HuH-7 (cell line): ENCODE data around the gene WDR20.
"Not testable (repeated sequence)": the region's sequence is repeated elsewhere in the genome, so short reads cannot be mapped to it uniquely, and the experiment has no call there.

Source experiments
- DNase-seq: peaks from one replicate; pipeline ENCODE4 v3.0.0; 2011; ENCODE audit warnings: low spot score

Gene WDR20

DNA sequence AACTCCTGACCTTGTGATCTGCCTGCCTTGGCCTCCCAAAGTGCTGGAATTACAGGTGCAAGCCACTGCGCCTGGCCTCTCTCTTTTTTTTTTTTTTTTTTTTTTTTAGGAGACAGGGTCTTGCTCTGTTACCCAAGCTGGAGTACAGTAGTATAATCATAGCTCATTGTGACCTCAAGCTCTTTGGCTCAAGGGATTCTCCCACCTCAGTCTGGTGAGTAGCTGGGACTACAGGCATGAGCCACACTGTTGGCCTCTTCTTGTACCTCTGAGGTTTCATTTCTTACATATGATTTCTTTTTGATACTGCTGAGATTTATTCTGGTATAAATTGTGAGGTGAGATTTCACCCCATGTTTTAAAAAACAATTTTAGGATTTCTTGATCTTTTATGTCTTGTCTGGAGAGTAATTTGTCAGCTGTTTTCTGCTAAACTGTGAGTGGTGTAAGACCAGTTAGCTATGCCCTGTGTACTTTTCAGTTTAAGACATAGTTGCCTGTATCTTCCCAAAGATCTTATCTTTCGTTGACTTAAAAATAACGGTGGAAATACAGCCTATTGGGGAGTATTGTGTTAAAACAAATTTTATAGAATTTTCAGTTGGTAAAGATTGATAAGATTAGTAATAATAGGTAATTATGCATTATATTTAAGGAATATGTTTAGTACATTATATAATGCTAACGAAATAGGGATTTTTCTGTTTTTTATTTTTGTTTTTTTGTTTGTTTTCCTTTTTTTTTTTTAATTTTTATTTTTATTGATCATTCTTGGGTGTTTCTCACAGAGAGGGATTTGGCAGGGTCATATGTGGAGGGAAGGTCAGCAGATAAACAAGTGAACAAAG, 31.7 kb downstream of the WDR20 start:
- no peak for DNase-seq

DNA sequence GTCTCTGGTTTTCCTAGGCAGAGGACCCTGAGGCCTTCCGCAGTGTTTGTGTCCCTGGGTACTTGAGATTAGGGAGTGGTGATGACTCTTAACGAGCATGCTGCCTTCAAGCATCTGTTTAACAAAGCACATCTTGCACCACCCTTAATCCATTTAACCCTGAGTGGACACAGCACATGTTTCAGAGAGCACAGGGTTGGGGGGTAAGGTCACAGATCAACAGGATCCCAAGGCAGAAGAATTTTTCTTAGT, 32.2 kb downstream of the WDR20 start:
- DNase-seq = not testable (repeated sequence)

DNA sequence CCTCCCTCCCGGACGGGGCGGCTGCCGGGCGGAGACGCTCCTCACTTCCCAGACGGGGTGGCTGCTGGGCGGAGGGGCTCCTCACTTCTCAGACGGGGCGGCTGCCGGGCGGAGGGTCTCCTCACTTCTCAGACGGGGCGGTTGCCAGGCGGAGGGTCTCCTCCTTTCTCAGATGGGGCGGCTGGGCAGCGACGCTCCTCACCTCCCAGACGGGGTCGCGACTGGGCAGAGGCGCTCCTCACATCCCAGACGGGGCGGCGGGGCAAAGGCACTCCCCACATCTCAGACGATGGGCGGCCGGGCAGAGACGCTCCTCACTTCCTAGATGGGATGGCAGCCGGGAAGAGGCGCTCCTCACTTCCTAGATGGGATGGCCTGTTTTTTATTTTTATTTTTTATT, 33.0 kb downstream of the WDR20 start:
- DNase-seq = not testable (repeated sequence)

DNA sequence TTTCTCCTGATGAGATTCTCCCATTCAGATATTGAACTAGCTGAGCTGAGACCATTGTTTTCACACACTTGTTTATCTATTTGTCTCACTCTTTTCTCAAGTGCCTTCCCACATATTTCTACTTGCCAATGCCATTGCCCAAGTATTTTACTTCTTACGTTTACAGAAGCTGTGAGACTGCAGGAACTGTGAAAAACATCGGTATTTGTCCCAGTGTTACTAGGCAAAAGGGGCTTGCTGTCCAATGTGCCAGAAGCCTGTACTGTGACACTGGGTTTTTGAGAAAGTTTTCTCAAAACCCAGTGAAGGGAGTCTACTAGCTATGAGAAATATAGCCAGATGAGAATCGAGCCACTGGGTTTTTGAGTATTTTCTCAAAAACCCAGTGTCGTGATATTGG, 37.5 kb downstream of the WDR20 start:
- no peak for DNase-seq

DNA sequence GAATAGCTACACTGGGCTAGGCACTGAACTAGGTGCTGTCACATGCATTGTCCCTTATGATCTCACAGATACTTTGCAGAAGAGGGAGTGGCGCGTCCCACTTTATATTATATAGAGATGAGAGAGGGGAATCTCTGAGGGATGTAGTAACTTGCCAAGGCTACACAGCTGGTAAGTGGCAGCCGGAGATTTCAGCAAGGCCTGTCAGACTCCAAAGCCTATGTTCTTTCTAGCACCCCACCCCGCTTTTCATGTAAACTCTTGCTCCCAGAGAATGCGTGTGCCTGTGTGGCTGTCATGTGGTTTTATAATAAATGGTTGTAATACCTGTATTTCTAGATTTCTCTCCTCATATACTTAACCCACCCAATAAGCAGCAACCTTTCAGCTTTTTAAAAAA, 39.1 kb downstream of the WDR20 start:
- no peak for DNase-seq

DNA sequence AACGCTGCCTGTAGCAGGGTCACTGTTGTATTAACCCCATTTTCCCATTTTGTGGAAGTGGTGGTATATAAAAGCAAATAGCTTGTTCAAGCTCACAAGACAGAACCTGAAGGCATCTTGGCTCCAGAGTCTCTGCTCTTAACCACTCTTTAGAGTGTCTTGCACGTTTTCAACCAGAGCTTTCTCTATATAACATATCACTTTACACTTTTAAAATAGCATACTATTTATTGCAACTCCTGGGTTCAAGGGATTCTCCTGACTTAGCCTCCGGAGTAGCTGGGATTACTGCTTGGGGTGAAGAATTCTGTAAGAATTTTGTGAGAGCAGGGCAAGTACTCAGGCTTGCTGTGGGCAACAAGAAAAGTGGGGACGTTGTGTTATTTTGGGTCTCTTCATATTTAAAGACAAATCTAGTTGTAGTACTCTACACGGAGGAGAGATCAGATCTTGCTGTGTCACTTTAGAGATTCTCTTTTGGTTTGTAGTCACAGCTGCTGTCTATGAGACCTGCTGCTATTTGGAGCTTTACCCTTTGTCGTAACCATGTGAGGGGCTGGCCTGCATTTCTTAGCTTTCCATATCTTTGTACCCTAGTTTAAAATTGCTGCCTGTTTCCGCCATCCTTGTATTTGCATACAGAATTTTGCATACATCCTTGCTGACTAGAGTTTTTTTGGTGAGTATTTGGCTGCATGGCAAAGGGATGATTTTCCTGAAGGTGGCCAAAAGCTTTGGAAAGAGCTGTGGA, 40.7 kb downstream of the WDR20 start:
- DNase-seq = no peak

DNA sequence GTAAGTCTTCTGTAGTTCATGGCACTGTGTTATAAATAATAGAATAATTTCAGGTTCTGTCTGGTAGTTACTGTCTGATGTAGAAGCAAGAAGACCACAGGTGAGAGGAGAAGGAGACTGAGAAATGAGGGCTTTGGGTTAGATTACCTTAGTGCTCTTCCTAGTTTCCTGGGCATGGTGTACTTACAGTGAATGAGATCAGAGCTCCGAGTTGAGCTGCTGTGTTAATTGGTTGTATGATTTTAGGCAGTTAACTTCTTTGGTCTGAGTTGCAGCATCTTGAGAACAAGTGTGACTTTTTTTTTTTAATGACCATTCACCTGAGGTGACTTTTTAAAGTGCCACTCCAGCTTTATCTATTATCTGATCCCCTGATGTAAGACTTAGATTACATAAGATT, 41.5 kb downstream of the WDR20 start:
- DNase-seq = no peak

DNA sequence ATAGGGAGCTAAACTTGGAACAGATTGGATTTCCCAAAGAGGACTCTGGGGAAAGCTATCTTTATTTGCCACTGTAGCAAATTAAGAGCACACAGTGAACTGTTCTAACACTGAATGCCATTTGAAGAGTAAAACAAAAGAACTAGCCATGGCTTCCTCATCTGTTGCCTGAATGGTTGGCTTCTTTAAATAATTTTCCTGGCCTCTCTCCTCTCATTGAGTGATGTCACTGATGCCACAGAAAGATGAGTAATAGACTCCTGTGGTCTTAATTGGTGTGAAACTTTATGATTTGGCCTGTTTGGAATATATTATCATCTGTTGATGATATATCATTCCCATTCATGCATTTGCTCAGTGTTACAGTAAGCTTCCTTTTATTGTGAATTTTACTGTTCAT, 42.5 kb downstream of the WDR20 start:
- DNase-seq = no peak

DNA sequence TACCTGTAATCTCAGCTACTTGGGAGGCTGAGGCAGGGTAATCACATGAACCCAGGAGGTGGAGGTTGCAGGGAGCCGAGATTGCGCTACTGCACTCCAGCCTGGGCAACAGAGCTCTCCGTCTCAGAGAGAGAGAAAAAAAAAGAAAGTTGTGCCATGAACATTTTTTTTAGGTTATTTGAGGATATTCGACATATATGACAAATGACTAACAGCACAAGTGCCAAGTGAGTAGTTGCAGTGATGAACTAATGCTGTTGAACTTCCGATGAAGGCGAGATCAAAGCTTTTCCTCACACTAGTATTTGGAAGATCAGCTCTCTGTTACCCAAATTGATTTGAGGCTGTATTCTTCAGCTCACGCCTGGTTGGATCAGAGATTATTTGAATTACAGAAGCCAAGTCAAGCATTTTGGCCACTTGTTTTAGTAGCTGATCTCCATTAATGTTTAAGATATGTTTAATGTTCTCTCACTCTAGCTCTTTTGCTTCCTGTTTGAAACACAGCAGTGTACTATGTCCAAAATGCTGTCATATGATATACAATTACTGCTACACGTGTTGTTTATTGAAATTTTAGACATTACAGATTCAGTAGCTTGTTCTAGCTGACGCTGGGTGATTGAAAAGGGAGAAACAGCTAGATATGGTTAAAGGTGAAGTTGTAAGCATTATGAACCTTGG, 43.4 kb downstream of the WDR20 start:
- no peak for DNase-seq

DNA sequence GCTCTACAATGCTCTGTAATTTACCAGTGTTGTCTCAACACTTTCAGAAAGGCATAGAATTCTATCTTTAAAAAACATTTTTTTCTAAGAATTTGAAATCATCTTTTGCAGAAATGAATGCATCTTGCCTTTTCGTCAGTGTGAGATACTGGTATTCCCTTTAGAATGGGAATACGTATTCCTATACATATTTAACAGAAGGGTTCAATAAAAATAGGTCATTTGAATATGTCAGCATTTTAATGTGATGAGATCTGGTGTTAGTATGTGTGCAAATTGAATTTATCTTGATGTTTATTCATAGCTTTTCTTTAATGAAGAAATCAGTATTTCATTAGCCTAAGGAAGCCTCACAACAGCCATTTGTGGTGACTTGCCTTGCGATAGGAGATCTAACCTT, 44.2 kb downstream of the WDR20 start:
- DNase-seq = no peak

DNA sequence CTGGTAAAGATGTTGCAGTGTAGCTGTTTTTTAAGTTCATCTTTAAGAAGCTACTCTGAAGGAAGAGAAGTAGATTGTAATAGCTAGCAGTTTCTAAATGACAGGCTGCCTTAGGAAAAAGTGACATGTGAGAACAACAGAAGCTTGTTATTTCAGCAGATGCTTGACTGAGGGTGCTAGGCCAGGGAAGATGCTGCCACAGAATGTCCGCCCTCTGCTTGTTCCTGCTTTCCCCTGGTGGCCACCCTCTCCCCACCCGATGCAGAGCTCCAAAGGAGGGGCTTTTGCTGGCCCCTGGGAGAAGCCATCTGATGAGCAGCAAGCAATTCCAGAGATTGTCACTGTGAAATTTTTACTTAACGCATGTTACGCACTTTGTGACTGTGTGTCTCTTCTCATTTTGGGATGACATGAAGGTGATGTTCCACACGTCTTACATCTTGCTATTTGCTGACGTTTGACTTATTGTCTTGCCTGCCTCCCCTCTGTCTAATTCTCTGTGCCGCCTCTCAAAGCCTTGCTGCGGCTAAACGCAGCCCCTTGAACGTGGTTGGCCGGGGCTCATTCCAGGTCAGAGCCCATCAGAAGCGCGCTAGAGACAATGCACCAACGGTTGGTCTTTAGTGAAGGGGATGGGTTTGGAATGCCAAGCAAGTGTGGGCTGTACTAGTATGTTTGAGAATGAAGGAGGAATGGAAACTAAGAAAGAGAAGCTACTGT, 44.8 kb downstream of the WDR20 start:
- no peak for DNase-seq

DNA sequence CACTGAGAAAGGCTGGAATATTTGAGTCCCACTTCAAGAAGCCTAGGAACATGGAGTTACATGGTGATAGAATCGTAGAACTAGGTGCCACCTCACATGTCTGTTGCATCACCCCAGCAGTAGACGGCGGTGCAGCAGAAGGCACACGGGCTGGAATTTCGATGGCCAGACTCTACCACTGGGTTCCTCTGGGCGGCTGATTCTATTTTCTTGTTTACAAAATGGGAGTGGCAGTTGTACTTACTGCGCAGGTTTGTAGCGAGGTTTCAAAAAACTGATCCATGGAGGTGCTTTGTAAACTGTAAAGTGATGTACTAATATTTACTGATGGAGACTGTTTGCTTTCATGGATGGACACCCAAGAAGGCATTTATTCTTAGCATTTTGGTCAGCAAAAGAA, 45.7 kb downstream of the WDR20 start:
- DNase-seq = peak; percentile 73

DNA sequence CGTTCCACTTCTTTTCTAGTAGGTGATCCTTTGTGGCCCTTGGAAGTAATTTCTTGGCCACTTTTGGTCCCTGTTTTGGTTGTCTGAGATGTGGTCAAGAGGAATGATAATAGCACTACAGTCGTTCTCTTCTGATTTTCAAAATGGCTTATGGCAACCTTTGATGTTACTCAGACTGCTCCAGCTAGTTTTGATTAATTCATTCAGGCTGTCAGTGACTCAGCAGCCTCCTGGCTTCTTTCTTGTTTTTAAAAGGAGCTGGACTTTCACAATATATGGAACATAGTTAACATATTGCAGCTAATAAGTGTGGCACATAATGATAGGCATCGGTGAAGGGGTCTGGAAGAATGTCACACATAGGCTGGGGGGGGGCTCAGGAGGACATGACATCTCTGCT, 47.3 kb downstream of the WDR20 start:
- no peak for DNase-seq

DNA sequence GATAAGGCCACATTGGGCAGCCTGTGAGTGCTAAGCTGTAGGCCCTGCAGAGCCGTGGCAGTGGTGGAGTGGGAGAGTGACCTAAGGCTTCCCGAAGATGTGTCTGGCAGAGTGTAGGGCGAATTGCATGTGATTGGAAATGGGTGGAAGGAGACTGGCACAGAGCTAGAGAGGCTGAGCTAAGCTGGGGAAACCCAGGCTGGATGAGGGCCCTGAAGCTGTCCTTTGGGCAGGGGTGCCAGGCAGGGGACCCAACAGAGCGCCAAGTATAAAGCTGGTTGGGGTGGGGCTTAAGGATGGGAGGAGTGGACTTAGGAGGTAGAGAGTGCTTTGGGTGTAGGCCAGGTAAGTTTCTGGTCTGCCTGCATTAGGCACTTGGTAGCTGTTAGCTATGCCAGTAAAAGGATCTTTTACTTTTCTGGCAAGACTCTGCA, 47.9 kb downstream of the WDR20 start:
- DNase-seq = no peak

DNA sequence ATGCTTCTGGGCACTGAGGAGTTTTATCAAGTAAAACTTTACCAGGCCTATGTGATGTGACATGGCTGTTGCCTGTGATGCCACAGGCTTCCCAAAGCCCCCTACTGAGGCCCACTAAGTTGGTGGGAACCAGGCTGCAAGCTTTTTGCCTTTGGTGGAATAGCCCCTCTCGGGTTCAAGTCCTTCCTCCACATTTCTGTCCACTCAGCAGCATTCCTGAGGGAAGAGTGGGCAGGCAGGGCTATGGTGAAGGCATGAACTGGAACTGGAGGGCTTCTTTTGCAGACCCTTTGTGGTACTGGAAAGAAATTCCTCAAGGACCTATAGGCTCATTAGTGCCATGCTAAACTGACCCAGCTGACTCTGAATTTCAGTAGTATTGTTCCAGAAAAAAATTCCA, 48.5 kb downstream of the WDR20 start:
- DNase-seq = no peak

DNA sequence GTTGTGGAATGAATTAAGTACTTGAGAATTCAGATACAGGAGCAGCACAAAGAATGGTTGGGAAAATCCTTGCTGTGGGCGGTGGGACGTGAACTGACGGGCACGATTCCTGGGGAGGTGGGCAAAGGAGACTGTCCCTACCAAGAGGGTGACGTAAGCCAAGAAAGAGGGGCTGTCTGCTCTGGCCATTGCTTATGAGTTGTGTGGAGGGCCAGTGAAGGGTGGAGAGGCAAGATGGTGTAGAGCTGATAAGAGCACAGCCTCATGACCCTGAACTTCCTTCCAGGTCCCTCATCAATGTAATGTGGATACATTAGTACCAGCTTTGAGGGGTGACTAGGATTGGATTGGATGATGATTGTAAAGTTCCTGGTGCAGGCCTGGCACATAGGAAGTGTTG, 50.2 kb downstream of the WDR20 start:
- no peak for DNase-seq

DNA sequence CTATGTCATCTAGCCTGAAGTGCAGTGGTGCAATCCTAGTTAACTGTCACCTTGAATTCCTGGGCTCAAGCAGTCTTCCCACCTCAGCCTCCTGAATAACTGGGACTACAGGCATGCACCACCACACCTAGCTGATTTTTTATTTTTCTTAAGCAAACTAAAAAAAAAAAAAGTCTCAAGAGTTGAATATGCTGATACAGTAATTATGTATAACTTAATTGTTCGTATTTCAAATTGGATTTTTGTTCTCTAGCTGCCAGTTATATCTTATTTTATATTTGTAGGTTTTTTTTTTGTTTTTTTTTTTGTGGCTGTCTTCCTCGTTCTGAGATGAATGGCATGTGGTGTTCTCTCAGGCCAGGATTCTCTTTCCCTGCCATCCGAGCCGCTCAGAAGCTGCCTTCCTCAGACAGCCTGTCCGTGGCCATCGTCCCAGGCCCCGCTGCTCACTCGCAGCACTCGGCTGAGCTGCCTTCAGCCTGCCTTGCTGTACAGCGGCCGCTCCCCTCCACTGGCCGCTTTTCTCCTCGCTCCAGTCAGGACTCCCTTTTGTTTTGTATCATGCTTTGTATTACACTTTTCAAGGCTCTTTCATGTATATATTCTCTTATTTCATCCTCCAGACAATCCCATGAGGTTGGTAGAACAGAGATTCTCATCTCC, 53.3 kb downstream of the WDR20 start:
- no peak for DNase-seq

DNA sequence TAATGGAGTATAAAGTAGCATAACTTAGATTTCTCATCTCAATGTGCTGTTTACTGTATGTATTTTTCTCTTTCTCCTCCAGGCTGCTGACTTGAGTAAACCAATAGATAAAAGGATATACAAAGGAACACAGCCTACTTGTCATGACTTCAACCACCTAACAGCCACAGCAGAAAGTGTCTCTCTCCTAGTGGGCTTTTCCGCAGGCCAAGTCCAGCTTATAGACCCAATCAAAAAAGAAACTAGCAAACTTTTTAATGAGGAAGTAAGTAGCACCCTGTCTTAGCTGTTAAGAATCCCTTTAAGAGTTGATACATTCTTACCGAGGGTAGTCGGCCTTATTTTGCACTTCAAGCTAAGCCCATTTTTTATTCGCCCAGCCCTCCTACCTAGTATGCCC, 55.2 kb downstream of the WDR20 start:
- no peak for DNase-seq

DNA sequence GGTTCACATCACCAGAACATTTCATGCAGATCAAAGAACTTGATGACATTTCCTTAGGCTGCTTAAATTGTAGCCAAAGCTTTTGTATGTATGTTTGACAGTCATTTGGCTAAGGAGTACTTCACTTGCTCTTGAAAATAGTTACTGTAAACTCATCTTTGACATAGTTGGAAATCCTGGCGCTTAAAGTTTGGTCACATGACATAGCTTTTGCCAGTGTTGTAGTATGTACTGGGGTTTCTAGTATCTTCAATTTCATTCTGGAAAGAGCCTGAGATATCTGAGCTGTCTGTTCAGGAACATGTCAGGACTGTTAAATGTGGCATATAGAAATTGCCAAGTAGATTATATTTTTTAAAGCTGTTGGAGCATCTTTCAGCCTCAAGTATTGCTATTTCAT, 55.7 kb downstream of the WDR20 start:
- no peak for DNase-seq

DNA sequence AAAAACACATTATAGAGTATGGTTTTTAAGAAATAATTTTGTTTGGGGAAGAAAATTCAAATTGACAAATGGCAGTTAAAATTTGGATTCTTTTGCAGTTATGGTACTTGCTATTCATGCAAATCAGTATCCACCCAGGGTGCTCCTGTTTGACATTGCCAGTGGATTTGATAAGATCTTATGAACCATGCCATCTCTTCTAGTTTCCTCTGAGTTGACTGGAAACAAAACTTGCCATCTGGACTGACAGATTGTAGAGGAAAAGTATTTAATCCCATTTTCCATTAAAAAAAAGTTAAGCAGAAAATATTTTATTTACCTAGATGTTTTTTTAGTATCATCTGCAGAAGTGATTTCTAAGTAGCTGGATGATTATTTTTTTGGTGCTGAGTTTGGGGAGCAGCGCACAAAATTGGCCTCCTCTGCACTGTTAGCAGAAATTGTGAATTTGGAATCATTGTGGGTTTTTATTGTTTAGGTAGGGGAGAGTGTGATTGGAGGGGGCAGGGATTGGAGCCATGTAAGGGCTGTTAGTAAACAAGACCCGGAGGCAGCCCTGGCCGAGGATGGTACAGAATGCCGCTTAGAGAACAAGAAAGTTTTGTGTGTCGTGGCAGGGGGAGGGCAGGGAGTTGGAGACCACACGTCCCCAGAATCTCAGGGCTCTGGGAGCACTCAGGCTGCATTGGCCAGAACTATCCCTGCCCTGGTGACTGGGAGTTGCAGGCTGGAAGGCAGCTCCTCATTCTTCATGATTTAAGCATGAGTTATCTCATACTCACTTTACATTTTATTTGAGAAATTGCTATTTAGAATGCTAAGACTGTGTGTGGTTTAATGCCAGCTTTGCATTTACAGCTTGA, 56.6 kb downstream of the WDR20 start:
- DNase-seq = no peak

DNA sequence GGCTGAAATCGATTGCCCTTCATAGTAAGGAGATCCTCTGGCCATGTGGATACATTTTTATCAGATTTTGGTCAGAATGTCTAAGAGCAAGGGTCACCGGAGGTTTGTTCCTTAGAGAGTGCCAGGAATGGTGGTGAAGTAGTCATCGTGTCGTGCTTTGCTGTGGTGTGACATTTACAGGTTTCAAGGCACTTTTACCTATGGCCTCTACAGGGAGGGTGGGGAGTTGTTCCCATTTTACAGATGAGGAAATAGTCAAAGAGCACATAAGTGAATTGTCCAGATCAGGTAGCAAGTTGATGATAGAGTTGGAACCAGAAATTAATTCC, 57.2 kb downstream of the WDR20 start:
- no peak for DNase-seq
